Measurements from ENCODE around the gene TNFSF13B. TPM values are rescaled to one million over a fixed set of nuclear protein-coding genes. Genes with fewer than 3 reads are reported as not detected.

The TNFSF13B gene
- polyA plus RNA-seq, 4 donors: 1.2 to 3.0 (median 2.1) TPM

DNA sequence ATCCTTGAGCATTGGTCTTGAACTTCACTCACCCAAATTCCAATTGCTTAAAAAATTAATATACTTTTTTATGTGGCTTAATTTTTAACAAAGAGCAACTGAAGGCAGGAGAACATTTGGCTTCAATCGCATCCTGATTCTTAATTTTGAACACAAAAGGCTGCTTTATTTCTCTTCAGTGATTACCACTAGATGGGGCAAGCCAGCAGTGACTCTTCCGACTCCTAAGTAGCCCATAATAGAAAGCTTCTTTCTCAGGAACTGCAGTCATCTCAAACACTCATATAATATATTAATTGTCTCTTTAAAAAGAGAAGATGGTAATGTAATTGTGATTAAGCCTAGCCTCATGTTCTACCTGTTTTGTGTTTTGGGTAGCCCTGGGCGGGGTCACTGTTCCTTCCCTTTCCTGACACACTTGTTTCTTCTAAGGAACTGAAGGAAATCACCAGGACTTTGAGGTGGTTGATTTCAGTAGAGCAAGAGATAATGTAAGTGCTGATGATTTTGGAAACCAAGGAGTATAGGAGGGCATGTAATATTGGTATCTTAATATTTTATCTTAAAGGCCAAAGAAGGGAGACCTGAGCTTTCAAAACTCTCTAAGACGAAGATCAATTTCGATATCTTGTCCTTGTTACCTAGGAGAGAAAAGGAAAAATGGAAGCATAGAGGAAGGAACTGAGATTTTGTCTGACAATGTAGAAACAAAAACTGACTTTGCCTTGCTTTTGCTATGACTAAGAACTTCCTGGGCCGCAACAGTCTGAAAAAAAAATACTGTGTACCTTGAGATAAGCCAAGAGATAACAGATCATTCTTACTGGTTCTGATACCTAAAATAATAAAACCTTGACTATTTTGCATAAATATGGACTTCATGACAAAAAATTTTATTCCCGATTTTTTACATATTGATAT lies 73.1 kb downstream of the TNFSF13B start:
- peak in 1 of 4 donors; percentile 24 for DNase-seq (ENCODE audit: low read depth in 4 of 4, low spot score in 2 of 4)

DNA sequence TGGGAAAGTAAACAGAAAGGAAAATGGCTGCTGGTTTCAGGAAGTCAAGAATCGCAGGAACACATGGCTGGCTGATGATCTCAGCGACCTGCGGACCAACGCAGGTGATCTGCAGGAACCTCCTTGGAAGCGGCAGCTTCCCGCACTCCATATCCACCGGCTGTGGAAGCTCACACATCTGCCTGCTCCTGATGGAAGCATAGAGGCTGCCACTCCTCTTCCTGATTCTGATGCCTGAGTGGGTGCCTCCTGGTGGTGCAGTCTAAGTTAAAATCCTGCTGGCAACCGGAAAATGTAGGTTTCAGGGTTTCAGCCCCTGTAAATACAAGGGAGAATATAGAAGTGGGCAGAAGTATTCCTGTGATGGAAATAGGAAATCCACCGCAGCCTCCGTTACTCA lies 75.5 kb downstream of the TNFSF13B start:
- no peak for DNase-seq (ENCODE audit: low read depth in 4 of 4, low spot score in 2 of 4)

DNA sequence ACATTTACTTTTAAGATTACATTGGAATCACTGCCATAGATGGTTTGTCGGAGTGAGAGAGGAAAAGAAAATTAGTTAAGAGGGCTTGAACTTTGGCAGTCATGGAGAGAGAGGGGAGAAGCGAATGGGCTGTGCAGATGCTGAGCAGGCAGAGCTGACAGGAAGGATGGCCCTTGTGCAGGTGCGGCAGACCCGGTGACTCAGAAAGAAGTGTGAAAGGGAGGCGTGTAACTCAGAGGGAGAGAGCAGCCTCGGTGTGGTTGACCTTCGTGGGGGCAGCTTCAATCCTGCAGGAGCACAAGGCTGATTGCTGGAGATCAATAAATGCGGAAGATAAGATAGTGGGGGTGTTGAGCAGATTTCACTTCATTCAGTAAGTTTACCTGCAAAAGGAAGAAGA lies 76.9 kb downstream of the TNFSF13B start:
- no peak for DNase-seq (ENCODE audit: low read depth in 4 of 4, low spot score in 2 of 4)

DNA sequence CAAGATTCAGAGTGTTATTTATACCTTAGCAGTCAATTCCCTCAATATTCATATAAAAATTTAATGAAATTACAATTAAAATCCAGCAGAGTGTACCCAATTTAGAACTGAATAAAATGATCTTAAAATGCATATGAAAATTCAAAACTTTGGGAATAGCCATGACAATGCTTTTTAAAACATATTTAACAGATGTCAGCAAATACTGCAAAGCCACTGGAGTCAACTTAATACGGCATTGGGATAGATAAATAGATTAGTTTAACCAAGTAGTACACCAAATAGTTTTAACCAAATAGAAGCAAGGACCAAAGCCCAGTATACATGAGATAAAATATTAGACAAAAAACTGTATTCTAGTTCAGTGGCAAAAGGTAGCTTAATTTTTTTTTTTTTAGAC lies 79.8 kb downstream of the TNFSF13B start:
- no peak for DNase-seq (ENCODE audit: low read depth in 4 of 4, low spot score in 2 of 4)

DNA sequence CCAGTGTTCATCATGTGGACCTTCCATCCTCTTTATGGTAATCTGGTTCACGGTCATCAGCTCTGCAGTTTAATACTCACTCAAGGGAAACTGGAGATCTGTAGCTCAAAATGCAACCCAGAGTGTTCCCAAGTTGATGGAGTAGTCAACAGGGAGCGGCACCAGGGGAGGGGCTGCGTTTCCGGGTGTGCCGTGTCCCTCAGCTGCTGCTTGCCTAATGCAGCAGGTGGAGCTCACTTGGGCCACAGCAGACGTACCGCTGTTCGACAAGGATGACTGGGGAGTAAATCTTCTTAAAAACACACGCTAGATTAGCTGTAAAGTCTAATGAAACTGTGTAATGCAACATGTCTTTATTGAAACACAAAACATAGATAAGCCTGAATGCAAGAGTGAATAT lies 81.1 kb downstream of the TNFSF13B start:
- DNase-seq (ENCODE audit: low read depth in 4 of 4, low spot score in 2 of 4): no peak

DNA sequence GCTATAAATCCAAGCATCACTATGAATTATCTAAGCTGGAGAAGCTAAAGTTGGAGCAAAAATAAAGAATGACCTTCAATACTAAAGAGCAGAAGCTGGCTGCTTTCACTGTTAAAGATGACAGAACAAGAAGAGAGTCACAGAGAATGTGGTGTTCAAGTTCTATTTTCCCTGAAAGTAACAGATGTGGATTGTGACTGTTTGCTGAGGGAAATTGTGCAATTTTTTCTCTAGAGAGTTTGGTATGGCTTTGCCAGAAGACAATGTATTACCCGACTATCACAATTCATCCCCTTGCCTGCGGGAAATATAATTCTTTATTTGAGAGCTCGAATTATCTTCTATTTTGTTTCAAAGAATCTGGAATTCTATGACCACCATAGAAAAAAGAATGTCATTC lies 83.1 kb downstream of the TNFSF13B start:
- no peak for DNase-seq (ENCODE audit: low read depth in 4 of 4, low spot score in 2 of 4)

DNA sequence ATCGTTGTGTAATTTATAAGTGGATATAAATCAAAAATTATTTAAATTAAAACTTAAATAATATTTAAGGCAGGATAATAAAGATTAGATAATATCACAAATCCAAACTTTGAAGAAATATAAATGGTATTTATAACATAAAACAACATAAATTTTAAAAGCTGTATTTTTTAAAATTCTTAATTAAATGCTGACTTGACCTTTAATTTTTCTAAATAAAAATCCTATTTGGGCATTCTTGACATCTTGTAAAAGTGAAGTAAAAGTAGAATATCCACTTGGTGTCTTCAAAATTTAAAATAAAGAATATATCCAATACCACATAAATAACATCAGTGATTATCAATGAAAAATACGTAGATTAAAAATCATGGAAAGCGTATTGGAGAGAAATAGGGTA lies 87.7 kb downstream of the TNFSF13B start:
- DNase-seq (ENCODE audit: low read depth in 4 of 4, low spot score in 2 of 4): no peak

Other genes starting within 250 kb of the TNFSF13B start
- gene LIG4, start 54.2 kb upstream of the TNFSF13B start, polyA plus RNA-seq (ENCODE audit: insufficient read length in 4 of 4): 10 to 100 TPM; 12.5 to 20.9 (median 16.9) TPM
- 10 to 100 TPM; 12.7 to 16.7 (median 16.1) TPM for gene ABHD13, start 51.3 kb upstream of the TNFSF13B start, polyA plus RNA-seq (ENCODE audit: insufficient read length in 4 of 4)

All from left renal cortex interstitium (tissue), 4 donors.